Gastroesophageal sphincter (tissue), 4 donors: Measurements from ENCODE around the gene NUP50. TPM values are rescaled to one million over a fixed set of nuclear protein-coding genes. Genes with fewer than 3 reads are reported as not detected.

Source experiments
- ATAC-seq: fragments of 150-250 bp; one replicate; pipeline ENCODE4 v1.9.1; 2016; ENCODE audit warnings: mild to moderate bottlenecking, moderate library complexity
- H3K27ac ChIP-seq, 4 donors: fragments of 200-600 bp; sonication (generic) in 3 of 4; 1 replicate in 3 of 4; 2 replicates in 1 of 4; pipeline ENCODE4 v1.5.1; 2016 to 2019
- H3K27me3 ChIP-seq: fragments of 200-600 bp; sonication (generic); one replicate; pipeline ENCODE4 v1.5.1; 2019
- H3K36me3 ChIP-seq, 2 donors: fragments of 200-600 bp; sonication (generic); one replicate each; pipeline ENCODE4 v1.5.1; 2019; ENCODE audit warnings: control low read depth in 1 of 2
- H3K4me1 ChIP-seq, 3 donors: fragments of 200-600 bp; sonication (generic); 1 replicate in 2 of 3; 2 replicates in 1 of 3; pipeline ENCODE4 v1.5.1; 2016 to 2019; ENCODE audit warnings: control low read depth in 2 of 3
- H3K4me3 ChIP-seq, 2 donors: fragments of 200-600 bp; sonication (generic); one replicate each; pipeline ENCODE4 v1.5.1; 2019; ENCODE audit warnings: mild to moderate bottlenecking in 1 of 2, moderate library complexity in 1 of 2
- H3K9me3 ChIP-seq, 3 donors: fragments of 200-600 bp; sonication (generic); one replicate each; pipeline ENCODE4 v1.5.1; 2017 to 2019; ENCODE audit warnings: control low read depth in 2 of 3
- EP300 ChIP-seq: sonication (generic); formaldehyde crosslinking; IDR thresholded peaks from one replicate; pipeline ENCODE4 v1.6.1; 2017; ENCODE audit warnings: antibody characterized with exemption, mild to moderate bottlenecking
- POLR2A ChIP-seq, 2 donors: fragments of 450-650 bp; IDR thresholded peaks; one replicate each; pipeline ENCODE4 v1.6.1; 2017; ENCODE audit warnings: antibody characterized with exemption in 2 of 2, mild to moderate bottlenecking in 2 of 2, moderate library complexity in 1 of 2
- POLR2AphosphoS5 ChIP-seq: sonication (generic); formaldehyde crosslinking; IDR thresholded peaks from one replicate; pipeline ENCODE4 v1.6.1; 2017; ENCODE audit warnings: antibody characterized with exemption
- WGBS, 2 donors: methylation state at CpG; one replicate each; pipeline ENCODE4 v1.1.5; 2018; ENCODE audit warnings: low coverage in 1 of 2; 5-methylcytosine and 5-hydroxymethylcytosine counted together
- total RNA-seq, 4 donors: library from RNA; depleted of rRNA; stranded (reverse); fragments of >200 nt; gene quantifications; one replicate each; pipeline ENCODE4 v1.1.0, GENCODE V29; 2016
- TF ChIP-seq, protein P1 (sequence below), 4 experiments: fragments of 200-600 bp in 2 of 4; fragments of 450-650 bp in 2 of 4; sonication (generic) in 1 of 4; IDR thresholded peaks; one replicate each; pipeline ENCODE4 v1.5.1; 2017 to 2019; ENCODE audit warnings: antibody characterized with exemption in 4 of 4, mild to moderate bottlenecking in 2 of 4, moderate library complexity in 2 of 4

The NUP50 gene
- total RNA-seq, 4 donors from 2014 or later, result 15.9 to 32.9 (median 28.8) TPM

DNA sequence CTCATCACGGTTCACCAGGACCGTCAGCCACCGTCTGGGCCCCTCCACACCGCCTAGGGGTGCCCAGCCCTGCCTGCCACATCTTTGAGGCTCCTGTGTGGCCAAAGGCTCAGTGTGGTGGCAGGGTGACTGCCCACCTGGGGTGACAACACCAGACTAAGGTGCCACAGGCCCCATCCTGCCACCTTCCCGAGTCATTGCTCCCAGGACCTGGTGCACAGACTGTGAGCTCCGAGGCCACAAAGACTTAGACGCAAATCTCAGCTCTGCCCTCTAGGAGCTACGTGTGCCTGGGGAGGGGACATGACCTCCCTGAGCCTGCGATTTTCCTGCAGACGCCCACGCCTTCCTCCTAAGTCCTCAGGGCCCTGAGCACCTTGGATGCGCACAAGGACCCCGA lies 40.5 kb downstream of the NUP50 start:
- Histone ChIP-seq H3K4me1 (peaks cover 0 to 28% (median 7%) of the 10 kb centered on the region in 3 donors), H3K4me3 (no peak overlapping the region), H3K9me3 (no peaks in the 10 kb centered on the region), H3K27me3 (no peaks in the 10 kb centered on the region), H3K36me3 (peaks cover 0 to 69% of the 10 kb centered on the region in 2 donors), H3K27ac (no peak overlapping the region)
- no peak for TF ChIP-seq POLR2AphosphoS5
- TF ChIP-seq, protein P1, sequence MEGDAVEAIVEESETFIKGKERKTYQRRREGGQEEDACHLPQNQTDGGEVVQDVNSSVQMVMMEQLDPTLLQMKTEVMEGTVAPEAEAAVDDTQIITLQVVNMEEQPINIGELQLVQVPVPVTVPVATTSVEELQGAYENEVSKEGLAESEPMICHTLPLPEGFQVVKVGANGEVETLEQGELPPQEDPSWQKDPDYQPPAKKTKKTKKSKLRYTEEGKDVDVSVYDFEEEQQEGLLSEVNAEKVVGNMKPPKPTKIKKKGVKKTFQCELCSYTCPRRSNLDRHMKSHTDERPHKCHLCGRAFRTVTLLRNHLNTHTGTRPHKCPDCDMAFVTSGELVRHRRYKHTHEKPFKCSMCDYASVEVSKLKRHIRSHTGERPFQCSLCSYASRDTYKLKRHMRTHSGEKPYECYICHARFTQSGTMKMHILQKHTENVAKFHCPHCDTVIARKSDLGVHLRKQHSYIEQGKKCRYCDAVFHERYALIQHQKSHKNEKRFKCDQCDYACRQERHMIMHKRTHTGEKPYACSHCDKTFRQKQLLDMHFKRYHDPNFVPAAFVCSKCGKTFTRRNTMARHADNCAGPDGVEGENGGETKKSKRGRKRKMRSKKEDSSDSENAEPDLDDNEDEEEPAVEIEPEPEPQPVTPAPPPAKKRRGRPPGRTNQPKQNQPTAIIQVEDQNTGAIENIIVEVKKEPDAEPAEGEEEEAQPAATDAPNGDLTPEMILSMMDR (IDR thresholded peaks at IDR 0.05), result no peak
- TF ChIP-seq EP300, result no peak
- TF ChIP-seq POLR2A (IDR thresholded peaks at IDR 0.05), result no peak
- no CpG with 5 or more reads among the region's 13 CpGs for whole genome bisulfite sequencing, 2 donors
- ATAC-seq, result no peak

DNA sequence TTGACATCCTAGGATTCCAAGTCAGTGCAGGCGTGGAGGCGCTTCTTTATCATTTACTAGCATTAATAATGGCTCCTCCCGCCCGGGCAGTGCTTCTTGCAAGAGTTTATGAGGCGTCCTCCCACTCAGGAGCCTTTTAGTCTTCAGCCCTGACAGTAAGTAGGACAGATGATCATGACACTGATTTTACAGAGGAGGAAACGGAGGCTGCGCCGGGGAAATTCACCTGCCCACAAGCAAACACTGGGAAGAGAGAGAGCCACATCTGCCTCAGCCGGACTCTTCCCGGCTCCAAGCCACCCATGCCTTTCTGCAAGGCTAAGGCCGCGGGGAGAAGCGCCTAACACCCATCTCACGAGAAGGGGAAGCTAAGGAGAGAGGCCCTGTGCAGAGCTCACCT lies 41.1 kb downstream of the NUP50 start:
- Histone ChIP-seq H3K27ac (no peak overlapping the region), H3K4me3 (no peak overlapping the region), H3K27me3 (no peaks in the 10 kb centered on the region), H3K36me3 (peaks cover 0 to 63% of the 10 kb centered on the region in 2 donors), H3K9me3 (no peaks in the 10 kb centered on the region), H3K4me1 (peaks cover 0 to 33% (median 7%) of the 10 kb centered on the region in 3 donors)
- ATAC-seq, result no peak
- no peak for TF ChIP-seq POLR2A (IDR thresholded peaks at IDR 0.05)
- TF ChIP-seq EP300, result no peak
- no peak for TF ChIP-seq POLR2AphosphoS5
- TF ChIP-seq, protein P1 (IDR thresholded peaks at IDR 0.05), result no peak
- 88 to 92% methylated on average over 4 to 13 of the region's 14 CpGs for WGBS, 2 donors

DNA sequence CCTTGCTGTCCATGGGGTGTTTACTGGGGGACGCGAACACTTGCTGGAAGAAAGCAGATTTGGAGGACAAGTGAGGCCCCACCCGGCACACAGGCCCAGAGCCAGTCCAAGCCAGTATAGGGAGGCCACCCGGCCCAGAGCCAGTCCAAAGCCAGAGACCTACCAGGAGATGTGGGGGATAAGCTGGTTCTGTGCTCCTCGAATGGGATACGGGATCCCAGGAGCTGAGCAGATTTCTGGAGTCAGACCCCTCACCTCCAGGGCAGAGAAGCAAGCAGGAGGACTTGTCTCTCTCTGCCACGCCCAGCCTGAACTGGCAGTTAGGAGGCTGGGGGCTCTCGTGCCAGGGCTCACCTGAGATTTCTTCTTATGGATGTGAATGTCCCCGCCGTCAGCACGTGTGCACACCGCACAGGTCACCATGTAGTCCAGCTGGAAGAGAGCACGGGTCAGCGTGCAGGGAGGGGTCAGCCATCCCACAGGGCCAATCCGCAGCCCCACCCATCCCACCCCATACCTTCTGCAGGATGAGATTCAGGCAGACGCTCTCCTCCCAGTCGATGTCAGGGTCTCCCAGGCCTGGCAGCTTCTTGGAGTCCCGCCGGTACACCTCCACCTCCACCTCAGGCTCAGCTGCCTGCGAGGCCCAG lies 41.7 kb downstream of the NUP50 start:
- no peaks in the 10 kb centered on the region for H3K9me3 ChIP-seq
- TF ChIP-seq, protein P1 (IDR thresholded peaks at IDR 0.05), result no peak
- no peak for TF ChIP-seq POLR2A (IDR thresholded peaks at IDR 0.05)
- TF ChIP-seq EP300, result no peak
- TF ChIP-seq POLR2AphosphoS5, result no peak
- H3K36me3 ChIP-seq, result peaks cover 0 to 61% of the 10 kb centered on the region in 2 donors
- no peaks in the 10 kb centered on the region for H3K27me3 ChIP-seq
- 100% methylated on average over 1 of the region's 20 CpGs; no CpG with 5 or more reads in 1 of the 2 donors for WGBS, 2 donors
- H3K4me1 ChIP-seq, result peaks cover 0 to 39% (median 13%) of the 10 kb centered on the region in 3 donors
- no peak for ATAC-seq
- no peak overlapping the region for H3K27ac ChIP-seq
- H3K4me3 ChIP-seq, result no peak overlapping the region

DNA sequence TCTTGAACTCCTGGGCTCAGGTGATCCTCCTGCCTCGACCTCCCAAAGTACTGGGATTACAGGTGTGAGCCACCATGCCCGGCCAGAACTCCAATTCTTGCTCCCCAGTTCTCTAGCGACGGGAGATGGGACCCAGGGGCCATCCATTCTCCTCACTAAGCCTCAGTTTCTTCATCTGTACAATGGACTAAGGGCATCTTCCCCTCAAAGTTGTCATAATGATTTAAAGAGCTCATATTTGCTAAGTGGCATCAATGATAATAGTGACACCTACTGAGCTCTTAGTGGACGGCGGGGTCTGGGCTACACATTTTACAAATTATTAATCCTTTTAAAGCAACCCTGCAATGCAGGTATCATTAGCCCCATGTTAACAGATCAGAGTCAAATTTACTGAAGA lies 42.5 kb downstream of the NUP50 start:
- Histone ChIP-seq H3K9me3 (no peaks in the 10 kb centered on the region), H3K4me3 (no peak overlapping the region), H3K36me3 (peaks cover 0 to 60% of the 10 kb centered on the region in 2 donors), H3K4me1 (peaks cover 0 to 42% (median 21%) of the 10 kb centered on the region in 3 donors), H3K27me3 (no peaks in the 10 kb centered on the region), H3K27ac (no peak overlapping the region)
- no peak for TF ChIP-seq POLR2AphosphoS5
- no peak for TF ChIP-seq EP300
- TF ChIP-seq, protein P1 (IDR thresholded peaks at IDR 0.05), result no peak
- no peak for TF ChIP-seq POLR2A (IDR thresholded peaks at IDR 0.05)
- 93 to 100% methylated on average over 2 to 6 of the region's 6 CpGs for WGBS, 2 donors
- ATAC-seq, result no peak

DNA sequence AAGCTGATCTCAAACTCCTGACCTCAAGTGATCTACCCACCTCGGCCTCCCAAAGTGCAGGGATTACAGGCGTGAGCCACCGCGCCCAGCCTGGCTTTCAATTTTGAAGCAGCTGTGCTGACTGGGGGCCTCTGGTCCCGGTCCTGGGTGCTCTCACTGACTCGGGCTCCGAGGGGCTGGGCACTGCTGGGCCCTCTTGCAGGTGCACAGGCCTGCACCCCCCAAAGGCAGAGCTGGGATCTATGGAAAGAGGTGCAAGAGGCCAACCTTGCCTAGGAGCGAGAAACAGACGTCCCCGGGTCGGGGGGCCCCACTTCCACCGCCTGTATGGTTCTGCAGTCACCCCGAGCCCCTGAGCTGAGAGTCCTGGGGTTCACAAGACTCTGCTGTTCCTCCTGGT lies 43.8 kb downstream of the NUP50 start:
- no peaks in the 10 kb centered on the region for H3K9me3 ChIP-seq
- peaks cover 0 to 53% of the 10 kb centered on the region in 2 donors for H3K36me3 ChIP-seq
- no peak overlapping the region for H3K27ac ChIP-seq
- no peaks in the 10 kb centered on the region for H3K27me3 ChIP-seq
- TF ChIP-seq POLR2A (IDR thresholded peaks at IDR 0.05) (no peak), EP300 (no peak), POLR2AphosphoS5 (no peak)
- TF ChIP-seq, protein P1 (IDR thresholded peaks at IDR 0.05), result no peak
- WGBS, 2 donors, result no CpG with 5 or more reads among the region's 13 CpGs
- H3K4me3 ChIP-seq, result no peak overlapping the region
- H3K4me1 ChIP-seq, result peaks cover 0 to 42% (median 22%) of the 10 kb centered on the region in 3 donors
- no peak for ATAC-seq
